Measurements from ENCODE around the gene ACP5. TPM values are rescaled to one million over a fixed set of nuclear protein-coding genes. Genes with fewer than 3 reads are reported as not detected.
"Not testable (repeated sequence)": the region's sequence is repeated elsewhere in the genome, so short reads cannot be mapped to it uniquely, and the experiment has no call there.

Gene ACP5
- total and polyA plus RNA-seq, 8 donors, result 1.5 to 299 (median 3.5) TPM

DNA sequence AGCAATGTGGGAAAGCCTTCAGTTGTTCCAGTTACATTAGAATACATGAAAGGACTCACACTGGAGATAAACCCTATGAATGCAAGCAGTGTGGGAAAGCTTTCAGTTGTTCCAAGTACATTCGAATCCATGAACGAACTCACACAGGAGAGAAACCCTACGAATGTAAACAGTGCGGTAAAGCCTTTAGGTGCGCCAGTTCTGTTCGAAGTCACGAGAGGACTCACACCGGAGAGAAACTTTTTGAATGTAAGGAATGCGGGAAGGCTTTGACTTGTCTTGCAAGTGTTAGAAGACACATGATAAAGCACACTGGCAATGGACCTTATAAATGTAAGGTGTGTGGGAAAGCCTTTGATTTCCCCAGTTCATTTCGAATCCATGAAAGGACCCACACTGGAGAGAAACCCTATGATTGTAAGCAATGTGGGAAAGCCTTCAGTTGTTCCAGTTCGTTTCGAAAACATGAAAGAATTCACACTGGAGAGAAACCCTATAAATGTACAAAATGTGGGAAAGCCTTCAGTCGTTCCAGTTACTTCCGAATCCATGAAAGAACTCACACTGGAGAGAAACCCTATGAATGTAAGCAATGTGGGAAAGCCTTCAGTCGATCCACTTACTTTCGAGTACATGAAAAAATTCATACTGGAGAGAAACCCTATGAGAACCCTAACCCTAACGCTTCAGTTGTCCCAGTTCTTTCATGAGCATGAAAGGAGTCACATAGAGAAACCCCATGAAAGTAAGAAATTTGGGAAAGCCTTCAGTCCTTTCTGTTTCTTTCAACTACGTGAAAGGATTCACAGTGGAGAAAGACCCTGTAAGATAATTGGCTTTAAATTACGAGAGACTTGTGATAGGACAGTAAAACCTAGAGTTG is 40.0 kb upstream of the ACP5 start:
- TF ChIP-seq, protein P1, sequence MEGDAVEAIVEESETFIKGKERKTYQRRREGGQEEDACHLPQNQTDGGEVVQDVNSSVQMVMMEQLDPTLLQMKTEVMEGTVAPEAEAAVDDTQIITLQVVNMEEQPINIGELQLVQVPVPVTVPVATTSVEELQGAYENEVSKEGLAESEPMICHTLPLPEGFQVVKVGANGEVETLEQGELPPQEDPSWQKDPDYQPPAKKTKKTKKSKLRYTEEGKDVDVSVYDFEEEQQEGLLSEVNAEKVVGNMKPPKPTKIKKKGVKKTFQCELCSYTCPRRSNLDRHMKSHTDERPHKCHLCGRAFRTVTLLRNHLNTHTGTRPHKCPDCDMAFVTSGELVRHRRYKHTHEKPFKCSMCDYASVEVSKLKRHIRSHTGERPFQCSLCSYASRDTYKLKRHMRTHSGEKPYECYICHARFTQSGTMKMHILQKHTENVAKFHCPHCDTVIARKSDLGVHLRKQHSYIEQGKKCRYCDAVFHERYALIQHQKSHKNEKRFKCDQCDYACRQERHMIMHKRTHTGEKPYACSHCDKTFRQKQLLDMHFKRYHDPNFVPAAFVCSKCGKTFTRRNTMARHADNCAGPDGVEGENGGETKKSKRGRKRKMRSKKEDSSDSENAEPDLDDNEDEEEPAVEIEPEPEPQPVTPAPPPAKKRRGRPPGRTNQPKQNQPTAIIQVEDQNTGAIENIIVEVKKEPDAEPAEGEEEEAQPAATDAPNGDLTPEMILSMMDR (IDR thresholded peaks at IDR 0.05), result no peak
- Histone ChIP-seq H3K4me3 (no peak overlapping the region), H3K27me3 (no peaks in the 10 kb centered on the region), H3K36me3 (peaks cover 11 to 72% of the 10 kb centered on the region in 2 donors), H3K27ac (no peak overlapping the region), H3K4me1 (no peaks in the 10 kb centered on the region), H3K9me3 (peaks cover 4 to 30% of the 10 kb centered on the region in 2 donors)
- DNase-seq (no peak), ATAC-seq (no peak)
- intact Hi-C loops (cut with DNase I), result no loop called here

DNA sequence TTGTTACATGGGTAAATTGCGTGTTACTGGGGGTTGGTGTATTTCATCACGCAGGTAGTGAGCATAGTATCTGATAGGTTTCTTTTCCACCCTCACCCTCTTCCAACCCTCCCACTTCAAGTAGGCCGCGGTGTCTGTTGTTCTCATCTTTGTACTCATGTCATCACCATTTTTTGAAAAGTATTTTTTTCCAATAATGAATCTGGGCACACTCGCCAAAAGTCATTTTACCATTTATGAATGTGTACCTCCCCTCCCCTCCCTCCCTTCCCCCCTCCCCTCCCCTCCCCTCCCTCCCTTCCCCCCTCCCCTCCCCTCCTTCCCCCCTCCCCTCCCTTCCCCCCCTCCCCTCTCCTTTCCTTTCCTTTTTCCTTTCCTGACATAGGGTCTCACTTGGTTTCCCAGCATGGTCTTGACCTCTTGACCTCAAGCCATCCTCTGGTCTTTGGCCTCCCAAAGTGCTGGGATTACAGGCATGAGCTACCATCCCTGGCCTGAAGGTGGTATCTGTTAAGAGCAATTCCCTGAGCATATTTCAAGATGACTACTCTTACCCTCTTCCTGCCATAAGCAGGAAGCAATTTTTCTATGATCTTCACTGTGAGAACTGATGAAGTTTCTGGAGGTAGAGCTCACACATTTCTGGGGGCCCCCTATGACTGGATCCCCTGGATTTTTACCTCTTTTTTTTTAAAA is 35.5 kb upstream of the ACP5 start:
- peaks cover 11 to 42% of the 10 kb centered on the region in 2 donors for H3K36me3 ChIP-seq
- H3K4me3 ChIP-seq, result no peak overlapping the region
- ATAC-seq (no peak), DNase-seq (no peak)
- no peaks in the 10 kb centered on the region for H3K4me1 ChIP-seq
- no peak overlapping the region for H3K27ac ChIP-seq
- TF ChIP-seq, protein P1 (IDR thresholded peaks at IDR 0.05), result no peak
- intact Hi-C loops (cut with DNase I), result no loop called here
- peaks cover 4 to 22% of the 10 kb centered on the region in 2 donors for H3K9me3 ChIP-seq
- no peaks in the 10 kb centered on the region for H3K27me3 ChIP-seq

DNA sequence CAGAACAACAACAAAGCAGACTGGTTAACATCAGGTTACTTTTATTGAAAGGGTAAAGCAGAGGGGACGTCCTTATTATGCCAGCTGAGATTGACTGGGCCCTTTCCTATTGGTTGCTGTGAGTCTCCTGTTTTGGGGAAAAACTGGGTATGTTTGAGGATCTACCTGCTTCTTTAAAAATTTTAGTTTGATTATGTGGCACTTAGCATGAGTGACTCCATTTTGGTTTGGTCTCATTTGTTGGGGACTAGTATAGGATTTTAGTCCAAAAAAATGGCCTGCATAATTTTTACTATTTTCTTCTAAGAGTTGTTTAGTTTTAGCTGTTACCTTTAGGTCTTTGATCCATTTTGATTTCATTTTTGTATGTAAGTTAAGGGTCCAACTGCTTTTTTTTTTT is 34.3 kb upstream of the ACP5 start:
- Histone ChIP-seq H3K9me3 (peaks cover 4 to 9% of the 10 kb centered on the region in 2 donors), H3K4me1 (no peaks in the 10 kb centered on the region), H3K27ac (no peak overlapping the region), H3K27me3 (no peaks in the 10 kb centered on the region), H3K36me3 (peaks cover 7 to 39% of the 10 kb centered on the region in 2 donors), H3K4me3 (no peak overlapping the region)
- ATAC-seq, result no peak
- no peak for DNase-seq
- intact Hi-C loops (cut with DNase I), result no loop called here
- TF ChIP-seq, protein P1 (IDR thresholded peaks at IDR 0.05), result no peak

DNA sequence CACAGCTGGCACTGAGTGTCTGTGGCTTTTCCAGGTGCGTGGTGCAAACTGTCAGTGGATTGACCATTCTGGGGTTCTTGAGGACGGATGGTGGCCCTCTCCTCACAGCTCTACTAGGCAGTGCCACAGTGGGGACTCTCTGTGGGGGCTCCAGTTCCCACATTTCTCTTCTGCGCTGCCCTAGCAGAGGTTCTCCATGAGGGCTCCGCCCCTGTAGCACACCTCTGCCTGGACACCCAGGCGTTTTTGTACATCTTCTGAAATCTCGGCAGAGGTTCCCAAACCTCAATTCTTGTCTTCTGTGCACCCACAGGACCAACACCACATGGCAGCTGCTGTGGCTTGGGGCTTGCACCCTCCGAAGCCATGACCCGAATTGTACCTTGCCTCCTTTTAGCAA is 29.0 kb upstream of the ACP5 start:
- DNase-seq, result no peak
- H3K27ac ChIP-seq, result no peak overlapping the region
- ATAC-seq, result no peak
- peaks cover 0 to 24% of the 10 kb centered on the region in 2 donors for H3K36me3 ChIP-seq
- H3K27me3 ChIP-seq, result no peaks in the 10 kb centered on the region
- TF ChIP-seq, protein P1 (IDR thresholded peaks at IDR 0.05), result no peak
- intact Hi-C loops (cut with DNase I), result no loop called here
- no peak overlapping the region for H3K4me3 ChIP-seq
- peaks cover 0 to 7% of the 10 kb centered on the region in 2 donors for H3K9me3 ChIP-seq
- H3K4me1 ChIP-seq, result no peaks in the 10 kb centered on the region

DNA sequence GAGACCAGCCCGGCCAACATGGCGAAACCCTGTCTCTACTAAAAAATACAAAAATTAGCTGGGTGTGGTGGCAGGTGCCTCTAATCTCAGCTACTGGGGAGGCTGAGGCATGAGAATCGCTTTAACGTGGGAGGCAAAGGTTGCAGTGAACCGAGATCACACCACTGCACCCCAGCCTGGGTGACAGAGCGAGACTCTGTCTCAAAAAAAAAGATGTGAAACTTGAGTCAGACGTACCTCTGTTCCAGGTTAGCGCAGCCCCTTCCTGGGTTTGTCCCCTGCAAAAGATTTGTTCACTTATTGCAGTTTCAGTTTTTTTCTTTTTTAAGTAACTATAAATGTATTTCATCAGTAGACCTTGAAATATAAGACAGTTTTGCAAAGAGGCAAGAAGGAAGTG is 22.3 kb upstream of the ACP5 start:
- ATAC-seq; intact Hi-C loops (cut with DNase I): not testable (repeated sequence)
- H3K4me1 ChIP-seq, result peaks cover 11 to 31% of the 10 kb centered on the region in 2 donors

More for the DNA sequence above, 22.3 kb upstream of the ACP5 start:
- not testable (repeated sequence) for H3K4me3 ChIP-seq, DNase-seq, H3K36me3 ChIP-seq, H3K27me3 ChIP-seq, H3K9me3 ChIP-seq, H3K27ac ChIP-seq

All from left lung (tissue), 10 donors.